Measurements from ENCODE around the gene PPP1R12B. TPM values are rescaled to one million over a fixed set of nuclear protein-coding genes. Genes with fewer than 3 reads are reported as not detected.
"Not testable (repeated sequence)": the region's sequence is repeated elsewhere in the genome, so short reads cannot be mapped to it uniquely, and the experiment has no call there.

The PPP1R12B gene
- total RNA-seq, 2 experiments from 2014 or later = 21.9 to 24.2 TPM

- H3K27me3 Mint-ChIP-seq (ENCODE audit: low read depth); H3K36me3 Mint-ChIP-seq (ENCODE audit: low read depth); H3K4me3 Mint-ChIP-seq; DNase-seq; H3K27ac Mint-ChIP-seq; ATAC-seq; POLR2A ChIA-PET; H3K9me3 Mint-ChIP-seq (ENCODE audit: insufficient read depth): not testable (repeated sequence)
- peaks cover 18% of the 10 kb centered on the region for H3K4me1 Mint-ChIP-seq (ENCODE audit: low read depth)
- CTCF ChIA-PET = interaction anchor here (1.0 to 1.2 kb wide), 2 partner anchors 19 to 42 kb away, joined by 3 read pairs; no protein-coding TSS in a partner anchor
These were observed 197.9 kb downstream of the PPP1R12B start for GRCh38 chr1:202546377-202546776.

DNA sequence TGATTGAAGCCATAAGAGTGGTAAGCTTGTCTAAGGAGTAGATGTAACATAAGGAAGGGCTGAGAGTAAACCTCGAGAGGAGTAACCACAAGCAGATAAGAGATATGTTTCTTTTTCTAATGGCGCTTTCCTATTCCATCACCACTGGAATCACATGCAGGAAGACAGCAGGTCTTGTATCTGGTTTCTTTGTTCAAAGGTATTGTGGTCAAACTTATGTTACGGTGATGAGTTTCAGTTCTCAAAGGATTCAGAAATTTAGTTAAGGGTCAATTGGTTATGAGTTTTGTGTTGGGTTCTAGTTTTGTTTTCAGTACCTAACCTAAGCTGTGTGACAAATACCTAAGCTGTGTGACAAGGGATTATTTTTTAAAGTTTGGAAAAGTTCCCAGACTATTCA, 198.3 kb downstream of the PPP1R12B start:
- H3K4me3 Mint-ChIP-seq; H3K9me3 Mint-ChIP-seq (ENCODE audit: insufficient read depth); DNase-seq; H3K27ac Mint-ChIP-seq; POLR2A ChIA-PET; ATAC-seq; H3K36me3 Mint-ChIP-seq (ENCODE audit: low read depth); H3K27me3 Mint-ChIP-seq (ENCODE audit: low read depth): not testable (repeated sequence)
- CTCF ChIA-PET = interaction anchor here (1.0 to 1.2 kb wide), 2 partner anchors 19 to 43 kb away, joined by 3 read pairs; no protein-coding TSS in a partner anchor
- H3K4me1 Mint-ChIP-seq (ENCODE audit: low read depth) = peaks cover 18% of the 10 kb centered on the region

GRCh38 chr1:202547215-202547614, 198.7 kb downstream of the PPP1R12B start:
- Mint-ChIP-seq H3K27ac (no peak overlapping the region), H3K4me3 (no peak overlapping the region), H3K27me3 (ENCODE audit: low read depth) (no peaks in the 10 kb centered on the region), H3K36me3 (ENCODE audit: low read depth) (no peaks in the 10 kb centered on the region), H3K9me3 (ENCODE audit: insufficient read depth) (no peaks in the 10 kb centered on the region), H3K4me1 (ENCODE audit: low read depth) (peaks cover 18% of the 10 kb centered on the region)
- POLR2A ChIA-PET = no interaction called here
- DNase-seq (no peak), ATAC-seq (no peak)
- CTCF ChIA-PET = interaction anchor here (1.0 to 1.4 kb wide), 2 partner anchors 27 to 43 kb away, joined by 3 read pairs; no protein-coding TSS in a partner anchor

GRCh38 chr1:202550088-202550487, 201.6 kb downstream of the PPP1R12B start:
- POLR2A ChIA-PET; H3K9me3 Mint-ChIP-seq (ENCODE audit: insufficient read depth); H3K27me3 Mint-ChIP-seq (ENCODE audit: low read depth); ATAC-seq; H3K27ac Mint-ChIP-seq; H3K36me3 Mint-ChIP-seq (ENCODE audit: low read depth); DNase-seq; H3K4me3 Mint-ChIP-seq: not testable (repeated sequence)
- H3K4me1 Mint-ChIP-seq (ENCODE audit: low read depth) = peaks cover 25% of the 10 kb centered on the region
- CTCF ChIA-PET = interaction anchor here (0.8 kb wide), 1 partner anchor 12 kb away, joined by 3 read pairs; no protein-coding TSS in a partner anchor

DNA sequence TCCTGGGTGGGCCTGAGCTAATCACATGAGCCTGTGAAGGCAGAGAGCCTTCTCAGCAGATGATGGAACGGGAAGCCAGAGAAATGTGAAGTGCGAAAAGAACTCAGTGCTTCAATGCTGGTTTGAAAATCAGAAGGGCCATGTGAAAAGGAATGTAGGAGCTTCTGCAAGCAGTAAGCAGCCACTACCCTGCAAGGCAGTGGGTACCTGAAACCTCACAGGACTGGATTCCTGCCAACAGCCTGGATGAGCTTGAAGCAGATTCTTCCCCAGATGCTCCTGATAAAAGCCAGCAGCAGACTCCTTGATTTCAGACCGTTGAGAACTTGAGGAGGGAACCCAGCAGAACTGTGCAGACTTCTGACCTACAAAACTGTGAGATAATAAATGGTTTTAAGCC, 203.2 kb downstream of the PPP1R12B start:
- POLR2A ChIA-PET = no interaction called here
- H3K27me3 Mint-ChIP-seq (ENCODE audit: low read depth) = no peaks in the 10 kb centered on the region
- CTCF ChIA-PET = no interaction called here

DNA sequence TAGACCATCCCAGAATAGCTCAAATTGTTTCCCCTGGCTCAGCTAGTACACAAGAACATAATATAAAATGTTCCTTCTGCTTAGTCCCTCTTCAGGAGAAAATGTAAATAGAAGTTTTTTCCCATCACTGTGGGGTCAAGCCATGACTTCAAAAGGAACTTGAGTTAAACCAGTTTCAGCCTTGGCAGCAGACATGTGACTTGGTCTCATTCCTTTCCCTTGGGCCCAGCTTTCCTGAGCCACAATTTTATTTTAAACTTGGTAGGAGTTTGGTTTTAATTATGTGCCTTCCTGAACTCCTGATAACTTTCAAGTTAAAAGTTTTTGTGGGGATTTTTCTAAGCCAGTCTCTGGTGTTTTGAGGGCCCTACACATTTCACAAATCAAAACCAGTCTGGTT, 204.1 kb downstream of the PPP1R12B start:
- DNase-seq; H3K4me3 Mint-ChIP-seq; H3K4me1 Mint-ChIP-seq (ENCODE audit: low read depth); ATAC-seq; H3K9me3 Mint-ChIP-seq (ENCODE audit: insufficient read depth); H3K27me3 Mint-ChIP-seq (ENCODE audit: low read depth); H3K36me3 Mint-ChIP-seq (ENCODE audit: low read depth); POLR2A ChIA-PET; H3K27ac Mint-ChIP-seq: not testable (repeated sequence)
- CTCF ChIA-PET = interaction anchor here (1.4 kb wide), 1 partner anchor 19 kb away, joined by 4 read pairs; no protein-coding TSS in a partner anchor

More for the DNA sequence above, 203.2 kb downstream of the PPP1R12B start:
- Mint-ChIP-seq H3K4me3 (no peak overlapping the region), H3K36me3 (ENCODE audit: low read depth) (no peaks in the 10 kb centered on the region), H3K27ac (no peak overlapping the region), H3K9me3 (ENCODE audit: insufficient read depth) (no peaks in the 10 kb centered on the region), H3K4me1 (ENCODE audit: low read depth) (peaks cover 14% of the 10 kb centered on the region)
- DNase-seq = no peak
- ATAC-seq = no peak

- H3K27ac Mint-ChIP-seq; H3K27me3 Mint-ChIP-seq (ENCODE audit: low read depth); POLR2A ChIA-PET; H3K9me3 Mint-ChIP-seq (ENCODE audit: insufficient read depth); ATAC-seq; H3K4me1 Mint-ChIP-seq (ENCODE audit: low read depth); H3K36me3 Mint-ChIP-seq (ENCODE audit: low read depth); H3K4me3 Mint-ChIP-seq; DNase-seq: not testable (repeated sequence)
- CTCF ChIA-PET = interaction anchor here (1.4 to 1.5 kb wide), 2 partner anchors 9 to 19 kb away, joined by 4 to 5 read pairs; no protein-coding TSS in a partner anchor
These were observed 204.6 kb downstream of the PPP1R12B start for GRCh38 chr1:202553078-202553477.

DNA sequence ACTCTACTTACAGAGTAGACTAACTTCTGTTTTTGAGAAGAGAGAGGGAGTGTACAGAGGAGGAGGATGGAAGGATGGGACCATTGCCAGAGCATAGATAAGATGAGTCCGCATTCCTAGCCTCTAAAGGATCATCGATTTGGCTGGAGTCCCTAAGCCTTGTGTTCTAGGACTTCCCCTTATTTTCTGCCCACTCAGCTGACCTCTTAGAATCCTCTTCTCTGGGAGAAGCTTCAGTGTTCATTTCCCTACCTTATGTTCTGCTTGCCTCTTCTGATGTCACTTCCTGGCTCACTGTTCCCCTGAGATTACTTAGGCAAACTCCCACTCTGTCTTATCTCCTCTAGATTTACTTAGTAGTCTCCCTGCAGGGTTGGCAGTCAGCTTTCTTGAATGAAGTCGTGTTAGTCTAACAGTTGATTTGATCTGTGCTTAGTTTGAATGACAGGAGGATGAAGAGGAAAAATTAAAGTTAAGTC, 205.1 kb downstream of the PPP1R12B start:
- Mint-ChIP-seq H3K36me3 (ENCODE audit: low read depth) (no peaks in the 10 kb centered on the region), H3K27ac (no peak overlapping the region), H3K4me3 (no peak overlapping the region), H3K27me3 (ENCODE audit: low read depth) (no peaks in the 10 kb centered on the region), H3K4me1 (ENCODE audit: low read depth) (peaks cover 8% of the 10 kb centered on the region), H3K9me3 (ENCODE audit: insufficient read depth) (no peaks in the 10 kb centered on the region)
- ChIA-PET POLR2A (no interaction called here), CTCF (interaction anchor here (1.4 to 1.5 kb wide), 2 partner anchors 9 to 18 kb away, joined by 4 to 5 read pairs; no protein-coding TSS in a partner anchor)
- DNase-seq (no peak), ATAC-seq (no peak)

DNA sequence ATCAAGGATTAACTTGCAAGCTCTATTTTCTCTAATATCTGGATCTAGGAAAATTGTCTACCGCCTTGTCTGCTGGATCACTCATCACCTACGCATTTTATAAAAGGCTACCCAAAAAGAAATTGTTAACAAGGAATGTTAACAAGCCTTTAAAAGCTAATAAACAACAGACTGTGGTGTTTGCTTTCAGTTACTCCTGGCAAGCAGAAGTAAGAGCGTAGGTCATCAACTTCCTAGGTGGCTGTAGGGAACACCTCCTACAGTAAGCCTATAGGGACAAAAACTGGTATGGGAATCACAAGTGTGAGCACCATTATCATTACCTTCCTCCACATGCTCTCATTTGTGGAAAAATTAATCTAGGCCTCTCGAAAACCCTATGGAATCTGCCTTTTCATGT, 206.1 kb downstream of the PPP1R12B start:
- DNase-seq; H3K9me3 Mint-ChIP-seq (ENCODE audit: insufficient read depth); POLR2A ChIA-PET; H3K4me1 Mint-ChIP-seq (ENCODE audit: low read depth); H3K4me3 Mint-ChIP-seq; ATAC-seq; H3K27me3 Mint-ChIP-seq (ENCODE audit: low read depth); H3K27ac Mint-ChIP-seq; H3K36me3 Mint-ChIP-seq (ENCODE audit: low read depth): not testable (repeated sequence)
- CTCF ChIA-PET = interaction anchor here (1.4 to 2.0 kb wide), 3 partner anchors 8 to 17 kb away, joined by 4 to 6 read pairs (median 5); no protein-coding TSS in a partner anchor

DNA sequence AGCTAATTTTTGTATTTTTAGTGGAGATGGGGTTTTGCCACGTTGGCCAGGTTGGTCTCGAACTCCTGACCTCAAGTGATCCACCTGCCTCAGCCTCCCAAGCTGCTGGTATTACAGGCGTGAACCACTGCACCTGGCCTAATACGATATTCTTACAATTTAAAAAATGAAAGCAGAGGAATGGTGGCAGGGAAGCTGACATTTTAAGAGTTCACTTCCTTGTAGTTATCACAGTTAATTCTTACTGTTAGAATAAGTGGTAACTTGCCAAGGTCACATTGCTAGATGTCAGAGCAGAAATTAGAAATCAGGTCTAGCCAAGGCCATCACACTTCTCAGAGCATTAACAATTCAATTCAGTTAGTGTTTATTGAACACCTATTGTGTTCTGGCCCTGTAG, 207.5 kb downstream of the PPP1R12B start:
- H3K4me3 Mint-ChIP-seq; H3K9me3 Mint-ChIP-seq (ENCODE audit: insufficient read depth); DNase-seq; H3K27me3 Mint-ChIP-seq (ENCODE audit: low read depth); H3K36me3 Mint-ChIP-seq (ENCODE audit: low read depth); H3K4me1 Mint-ChIP-seq (ENCODE audit: low read depth); H3K27ac Mint-ChIP-seq; POLR2A ChIA-PET; ATAC-seq: not testable (repeated sequence)
- CTCF ChIA-PET = interaction anchor here (2.0 kb wide), 1 partner anchor 9 kb away, joined by 4 read pairs; no protein-coding TSS in a partner anchor

DNA sequence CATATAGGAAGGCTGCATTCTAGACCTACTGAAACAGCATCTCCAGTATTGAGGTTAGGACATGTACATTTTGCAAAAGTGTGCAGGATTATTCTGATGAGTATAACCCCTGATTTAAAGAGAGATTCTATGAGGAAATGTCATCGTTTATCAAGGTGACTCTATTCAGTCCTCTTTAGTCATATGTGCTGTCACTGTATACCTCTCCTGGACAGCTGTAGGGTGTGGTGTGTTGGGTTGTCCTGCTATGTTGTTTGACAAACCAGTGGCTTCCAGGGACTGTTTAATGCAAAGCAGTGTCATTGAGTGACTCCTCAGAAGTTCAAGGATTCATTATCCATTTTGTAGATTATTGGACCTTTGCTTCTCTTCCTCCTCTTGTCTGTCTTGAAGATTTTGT, 209.2 kb downstream of the PPP1R12B start:
- H3K27ac Mint-ChIP-seq; H3K27me3 Mint-ChIP-seq (ENCODE audit: low read depth); H3K36me3 Mint-ChIP-seq (ENCODE audit: low read depth); H3K4me3 Mint-ChIP-seq; POLR2A ChIA-PET; DNase-seq; H3K9me3 Mint-ChIP-seq (ENCODE audit: insufficient read depth); ATAC-seq: not testable (repeated sequence)
- CTCF ChIA-PET = interaction anchor here (1.2 to 2.2 kb wide), 2 partner anchors 11 to 209 kb away, joined by 3 to 6 read pairs; partner anchors contain the start of gene PPP1R12B
- peaks cover 14% of the 10 kb centered on the region for H3K4me1 Mint-ChIP-seq (ENCODE audit: low read depth)

DNA sequence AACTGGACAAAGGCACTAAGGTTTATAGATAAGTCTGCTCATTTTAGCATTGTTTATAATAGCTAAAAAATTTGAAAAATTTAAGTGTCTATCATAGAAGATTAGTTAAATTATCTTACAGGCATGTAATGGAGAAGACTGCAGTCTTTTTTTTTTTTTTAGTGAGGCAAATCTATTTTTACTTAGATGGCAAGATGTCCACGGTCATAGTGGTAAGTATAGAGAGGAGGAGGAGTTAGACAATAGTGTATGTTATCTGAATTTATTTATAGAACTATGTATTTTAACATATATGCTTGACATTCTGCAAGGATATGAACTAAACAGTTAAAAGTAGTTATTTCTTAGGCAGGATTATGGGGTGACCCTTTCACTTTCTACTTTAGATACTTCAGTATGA, 212.7 kb downstream of the PPP1R12B start:
- ATAC-seq = no peak
- Mint-ChIP-seq H3K9me3 (ENCODE audit: insufficient read depth) (no peaks in the 10 kb centered on the region), H3K4me3 (no peak overlapping the region), H3K27me3 (ENCODE audit: low read depth) (no peaks in the 10 kb centered on the region), H3K27ac (no peak overlapping the region), H3K36me3 (ENCODE audit: low read depth) (peaks cover 2% of the 10 kb centered on the region), H3K4me1 (ENCODE audit: low read depth) (peaks cover 18% of the 10 kb centered on the region)
- DNase-seq = no peak
- POLR2A ChIA-PET = interaction anchor here (1.4 kb wide), 1 partner anchor 220 kb away, joined by 3 read pairs; the partner anchor contains the start of gene UBE2T
- CTCF ChIA-PET = interaction anchor here (0.7 to 3.1 kb wide), 5 partner anchors 10 to 345 kb away, joined by 3 to 25 read pairs (median 5); partner anchors contain the start of gene PPP1R12B

All from activated CD8-positive, alpha-beta T cell treated with anti-CD3 and anti-CD28 coated beads, Interleukin-2, amount 10 ng/mL, durations not matched to agents 7 days and 5 days (primary cell).